SK-N-SH treated with all-trans-retinoic acid at 6 μM for 48 hours (cell line): ENCODE results near the gene DSP.

Experiments
- ARNTL ChIP-seq: fragments of 450-650 bp; formaldehyde crosslinking; IDR thresholded peaks from 2 replicates; pipeline ENCODE4 v1.5.0; 2020; ENCODE audit warnings: low read depth, mild to moderate bottlenecking, moderate library complexity, borderline replicate concordance
- CSDC2 ChIP-seq: fragments of 250-450 bp; sonication (Bioruptor Pico); IDR thresholded peaks from 2 replicates; pipeline ENCODE4 v1.5.0; 2020; ENCODE audit warnings: mild to moderate bottlenecking, moderate library complexity
- ZFP30 ChIP-seq: fragments of 450-650 bp; formaldehyde crosslinking; IDR thresholded peaks from 2 replicates; pipeline ENCODE4 v1.5.0; 2022; ENCODE audit warnings: mild to moderate bottlenecking, moderate library complexity

- TF ChIP-seq ARNTL (no peak), CSDC2 (CRISPR knock-in tag) (no peak), ZFP30 (no peak)
These were observed 26.1 kb upstream of the DSP start for GRCh38 chr6:7515363-7515762.
